Skeletal muscle satellite cell (primary cell): ENCODE results near the gene SNX11.

Experiments used
- H3K27me3 ChIP-seq: 2 replicates; pipeline ENCODE4 v1.7.0; 2013; ENCODE audit warnings: low read length; ENCODE audit not compliant: control insufficient read depth, insufficient read depth
- H3K36me3 ChIP-seq: 2 replicates; pipeline ENCODE4 v1.7.0; 2013; ENCODE audit warnings: mild to moderate bottlenecking, control low read depth, low read length; ENCODE audit not compliant: insufficient read depth
- H3K4me1 ChIP-seq: 2 replicates; pipeline ENCODE4 v1.7.0; 2013; ENCODE audit warnings: low read length; ENCODE audit not compliant: control insufficient read depth, insufficient read depth
- H3K4me2 ChIP-seq: 2 replicates; pipeline ENCODE4 v1.7.0; 2013; ENCODE audit warnings: mild to moderate bottlenecking, low read length
- H3K4me3 ChIP-seq: 2 replicates; pipeline ENCODE4 v1.7.0; 2013; ENCODE audit warnings: low read length
- H3K9ac ChIP-seq: 2 replicates; pipeline ENCODE4 v1.7.0; 2013; ENCODE audit warnings: mild to moderate bottlenecking, low read depth, low read length, moderate library complexity
- H3K9me3 ChIP-seq: replicated peaks from 2 replicates; pipeline ENCODE4 v1.7.0; 2013; ENCODE audit warnings: mild to moderate bottlenecking, control low read depth, low read length

Gene SNX11

DNA sequence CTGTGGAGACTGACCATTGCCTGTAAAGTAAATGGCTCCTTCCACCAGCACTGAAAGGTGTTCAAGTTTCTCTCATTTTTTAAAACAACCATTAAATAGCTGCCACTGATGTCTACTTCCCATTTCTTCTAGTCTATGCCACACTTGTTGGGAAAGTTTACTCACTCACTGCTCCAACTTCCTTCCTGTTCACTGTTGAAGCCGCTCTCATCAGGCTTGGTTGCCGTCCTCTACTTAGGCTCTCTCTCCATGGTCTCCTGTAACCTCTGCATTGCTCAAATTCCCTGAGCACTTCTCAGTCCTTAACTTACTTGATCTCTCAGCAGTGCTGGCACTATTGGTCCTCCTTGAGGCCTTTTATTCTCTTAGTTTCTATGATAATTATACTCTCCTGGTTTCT lies 32.4 kb downstream of the SNX11 start:
- Histone ChIP-seq H3K4me2 (no peak overlapping the region), H3K27me3 (peaks cover 61% of the 10 kb centered on the region), H3K4me1 (no peaks in the 10 kb centered on the region), H3K9ac (no peak overlapping the region), H3K36me3 (no peaks in the 10 kb centered on the region), H3K4me3 (no peak overlapping the region), H3K9me3 (no peaks in the 10 kb centered on the region)

DNA sequence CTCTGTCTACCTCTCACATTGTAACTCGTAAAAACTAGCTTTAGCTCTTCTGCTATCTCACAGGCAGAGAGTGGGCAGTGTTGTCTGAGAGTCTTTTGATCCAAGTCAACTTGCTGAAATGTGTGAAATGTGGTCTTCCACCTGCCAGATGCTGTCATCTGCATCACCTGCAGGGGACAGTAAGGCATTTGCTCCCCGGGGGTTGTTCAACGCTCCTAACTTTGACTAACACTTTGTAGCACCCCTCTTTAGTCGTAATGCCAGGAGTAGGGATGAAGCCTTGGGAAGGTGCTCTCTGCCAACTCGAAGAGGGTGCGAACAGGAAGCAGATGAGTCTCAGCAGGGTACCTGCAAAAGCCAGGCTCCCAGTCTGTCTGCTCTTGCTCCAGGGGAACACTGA lies 36.1 kb downstream of the SNX11 start:
- Histone ChIP-seq H3K9ac (no peak overlapping the region), H3K4me1 (no peaks in the 10 kb centered on the region), H3K4me3 (no peak overlapping the region), H3K36me3 (no peaks in the 10 kb centered on the region), H3K27me3 (peaks cover 77% of the 10 kb centered on the region), H3K4me2 (no peak overlapping the region), H3K9me3 (no peaks in the 10 kb centered on the region)

DNA sequence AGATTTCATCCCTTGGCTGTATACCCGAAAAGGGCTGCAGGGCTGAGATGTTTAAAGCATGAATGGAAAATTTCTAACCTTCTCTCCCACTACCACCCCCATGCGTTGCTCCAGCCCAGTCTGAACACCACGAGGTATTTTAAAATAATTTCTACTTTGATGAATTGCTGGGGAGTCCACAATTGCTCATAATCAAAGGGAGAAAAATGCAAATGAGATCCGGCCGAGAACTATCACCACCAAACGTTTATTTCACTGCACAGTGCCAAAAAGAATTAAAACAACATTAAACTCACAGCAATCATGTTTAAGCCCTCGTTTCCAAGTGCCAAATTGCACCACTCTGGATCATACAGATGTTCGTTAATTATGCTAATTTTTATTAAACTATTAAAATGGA lies 36.7 kb downstream of the SNX11 start:
- no peak overlapping the region for H3K9ac ChIP-seq
- H3K27me3 ChIP-seq, result peaks cover 83% of the 10 kb centered on the region
- H3K9me3 ChIP-seq, result no peaks in the 10 kb centered on the region
- no peaks in the 10 kb centered on the region for H3K4me1 ChIP-seq
- H3K36me3 ChIP-seq, result no peaks in the 10 kb centered on the region
- H3K4me2 ChIP-seq, result no peak overlapping the region
- no peak overlapping the region for H3K4me3 ChIP-seq

DNA sequence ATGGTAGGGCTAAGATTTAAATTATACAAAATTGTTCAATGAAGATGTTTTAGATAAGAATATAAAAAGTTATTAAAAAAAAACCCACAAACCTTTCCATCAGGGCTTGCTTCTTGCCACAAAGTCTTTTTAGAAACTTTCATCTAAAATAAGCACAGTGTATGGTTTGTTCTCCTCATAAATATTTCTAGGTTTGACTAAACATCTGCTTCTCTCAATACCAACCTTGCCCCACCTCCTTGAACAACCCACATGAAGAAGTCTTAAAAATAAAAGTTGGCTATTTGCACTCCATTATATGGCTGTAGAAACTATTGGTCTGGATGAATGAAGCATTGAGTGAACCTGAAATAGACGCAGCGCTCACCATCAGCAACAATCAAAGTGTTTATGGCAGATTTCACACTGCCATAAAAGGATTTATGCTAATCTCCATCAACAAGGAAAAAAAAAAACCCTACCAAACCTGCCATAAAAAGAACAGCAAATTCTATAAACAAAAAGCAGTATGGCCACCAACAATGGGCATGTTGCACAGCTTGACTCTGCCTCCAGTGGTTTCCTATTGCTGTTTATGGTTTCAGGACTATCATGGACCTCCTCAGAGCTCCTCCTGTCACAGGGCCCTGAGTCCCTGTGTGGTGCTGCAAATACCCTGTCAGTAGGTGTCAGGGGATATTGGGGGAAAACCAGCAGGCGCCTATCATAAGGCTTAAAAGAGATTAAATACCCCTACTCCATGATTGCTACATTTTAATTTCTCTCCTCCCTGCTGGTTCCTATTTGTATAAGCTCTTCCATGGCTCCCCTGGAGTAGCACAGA lies 37.6 kb downstream of the SNX11 start:
- Histone ChIP-seq H3K4me3 (no peak overlapping the region), H3K4me1 (no peaks in the 10 kb centered on the region), H3K4me2 (no peak overlapping the region), H3K9me3 (no peaks in the 10 kb centered on the region), H3K27me3 (peaks cover 83% of the 10 kb centered on the region), H3K36me3 (no peaks in the 10 kb centered on the region), H3K9ac (no peak overlapping the region)

DNA sequence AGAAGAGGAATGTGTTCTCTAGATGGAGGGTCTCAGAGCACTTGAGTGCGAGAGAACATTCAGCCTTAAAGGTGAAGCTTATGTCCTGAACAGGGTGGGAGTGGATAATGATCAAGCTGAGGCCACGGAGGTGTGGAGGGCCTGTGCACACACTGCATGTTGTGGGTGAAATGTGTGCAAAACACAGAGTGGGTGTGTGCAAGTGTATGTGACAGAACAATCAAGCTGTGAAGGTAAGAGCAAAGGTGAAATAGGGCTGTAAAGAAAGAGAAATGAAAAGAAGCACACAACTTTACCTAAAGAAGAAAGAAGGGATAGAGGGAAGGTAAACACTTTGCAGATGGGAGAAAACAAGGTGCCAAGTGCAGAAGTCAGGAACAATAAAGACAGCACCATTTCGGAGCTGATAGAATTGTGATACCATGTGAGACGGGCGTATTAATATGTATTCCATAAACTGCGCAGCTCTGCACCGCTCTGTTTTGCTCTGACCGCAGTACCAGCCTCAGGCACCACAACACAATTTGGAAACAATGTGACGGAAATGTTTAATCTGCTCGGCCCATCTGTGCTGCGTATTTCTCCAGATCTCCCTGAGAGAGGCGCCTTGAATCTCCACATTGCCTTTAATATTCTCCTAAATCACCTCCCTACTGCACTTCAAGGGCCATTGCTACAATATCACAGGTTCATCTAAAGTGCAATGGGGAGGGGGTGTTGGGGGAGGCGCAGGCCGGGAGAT lies 40.6 kb downstream of the SNX11 start:
- no peak overlapping the region for H3K9ac ChIP-seq
- H3K4me2 ChIP-seq, result no peak overlapping the region
- H3K9me3 ChIP-seq, result no peaks in the 10 kb centered on the region
- H3K27me3 ChIP-seq, result peaks cover 92% of the 10 kb centered on the region
- H3K4me1 ChIP-seq, result no peaks in the 10 kb centered on the region
- H3K4me3 ChIP-seq, result no peak overlapping the region
- no peaks in the 10 kb centered on the region for H3K36me3 ChIP-seq

DNA sequence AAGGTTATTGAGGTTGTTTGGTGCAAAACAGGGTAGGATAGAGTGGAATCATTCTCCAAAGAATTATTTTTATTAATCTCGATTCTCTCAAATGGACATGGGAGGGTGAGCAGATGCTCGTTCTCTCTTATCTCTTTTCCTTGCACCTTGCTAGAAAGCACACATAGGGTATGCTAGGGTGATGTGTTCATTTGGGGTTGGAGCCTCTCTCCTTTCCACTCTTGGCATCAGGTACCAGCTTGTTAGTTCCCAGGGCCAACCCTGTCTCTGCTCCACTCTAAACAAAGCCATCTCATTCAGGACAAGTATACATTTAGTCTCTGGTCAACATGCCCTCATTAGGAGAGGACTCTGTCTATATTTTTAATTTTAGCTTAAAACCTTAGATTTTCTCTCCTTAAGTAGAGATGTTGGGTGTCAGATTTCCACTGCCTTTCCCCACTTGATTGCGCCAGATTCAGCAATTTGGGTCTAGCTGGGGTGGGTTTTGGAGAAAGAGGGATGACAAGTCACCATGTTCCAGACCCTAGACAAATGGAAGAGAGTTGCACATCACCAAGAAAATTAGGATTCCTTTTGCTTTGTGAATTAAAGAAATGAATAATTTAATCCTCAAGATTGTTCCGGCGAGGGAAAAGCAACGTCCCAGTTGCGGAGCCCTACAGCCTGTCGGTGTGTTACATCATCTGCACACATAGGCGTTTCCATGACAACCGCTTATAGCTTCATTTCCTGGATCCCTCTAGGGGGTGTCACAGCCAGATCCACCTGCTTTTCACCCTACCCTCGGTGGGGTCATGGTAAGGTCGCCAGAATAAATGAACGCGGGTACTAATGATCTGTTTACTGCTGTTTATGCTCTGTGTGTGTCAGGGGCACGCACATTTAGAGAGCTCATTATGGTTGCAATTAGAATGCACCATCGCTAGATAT lies 41.6 kb downstream of the SNX11 start:
- Histone ChIP-seq H3K36me3 (no peaks in the 10 kb centered on the region), H3K27me3 (peaks cover 87% of the 10 kb centered on the region), H3K9me3 (no peaks in the 10 kb centered on the region), H3K4me1 (no peaks in the 10 kb centered on the region), H3K9ac (no peak overlapping the region), H3K4me2 (no peak overlapping the region), H3K4me3 (no peak overlapping the region)

DNA sequence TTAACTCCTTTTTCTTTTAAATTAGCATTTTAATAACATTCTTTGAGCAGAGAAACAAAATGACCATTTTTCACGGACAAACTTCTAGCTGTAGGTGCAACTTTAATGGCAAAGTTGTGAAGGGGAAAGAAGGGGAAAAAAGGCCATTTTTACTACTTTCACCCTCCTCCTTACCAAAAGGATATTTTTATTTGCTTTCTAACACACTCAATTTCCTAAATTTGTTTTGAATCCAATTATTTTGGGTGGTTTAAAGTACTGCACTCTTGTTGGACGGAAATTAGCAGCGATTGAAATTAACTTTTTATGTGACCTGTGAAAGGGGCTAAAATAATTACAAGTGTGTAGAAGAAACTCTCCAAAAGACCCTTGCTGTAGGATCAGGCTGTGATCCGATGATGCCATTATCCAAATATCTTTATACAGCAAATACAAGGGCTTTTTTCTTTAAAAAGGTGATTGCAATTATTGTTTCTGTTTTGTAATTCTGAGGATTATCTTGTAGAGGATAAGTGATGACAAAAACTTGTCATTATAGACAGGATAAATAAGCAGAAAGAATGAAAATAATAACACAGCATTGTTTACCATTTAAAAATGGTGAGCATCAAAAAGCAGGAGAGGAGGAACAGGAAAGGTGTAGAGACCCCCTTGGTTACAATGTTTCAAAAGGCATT lies 42.4 kb downstream of the SNX11 start:
- H3K36me3 ChIP-seq, result no peaks in the 10 kb centered on the region

DNA sequence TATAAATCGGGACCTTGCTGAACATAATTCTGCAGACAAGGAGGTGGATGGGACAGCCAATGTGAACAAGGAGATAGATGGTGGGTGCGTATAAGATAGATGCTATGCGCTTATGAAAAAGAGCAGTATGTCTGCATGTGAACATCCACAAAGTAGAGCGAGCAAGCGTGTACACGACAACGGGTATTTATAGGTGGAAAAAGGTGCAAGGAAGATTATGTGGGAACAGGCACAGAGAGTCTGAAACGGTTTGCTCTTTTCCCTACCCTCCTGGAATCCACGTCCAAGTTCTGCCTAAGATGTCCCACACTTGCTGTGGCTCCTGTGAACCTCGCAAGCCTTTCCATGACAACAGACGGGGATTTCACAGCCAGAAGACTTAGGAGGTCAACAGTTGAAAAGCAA lies 43.0 kb downstream of the SNX11 start:
- peaks cover 80% of the 10 kb centered on the region for H3K27me3 ChIP-seq
- H3K9me3 ChIP-seq, result no peaks in the 10 kb centered on the region
- H3K4me3 ChIP-seq, result no peak overlapping the region
- no peaks in the 10 kb centered on the region for H3K36me3 ChIP-seq
- no peak overlapping the region for H3K9ac ChIP-seq
- H3K4me1 ChIP-seq, result no peaks in the 10 kb centered on the region
- H3K4me2 ChIP-seq, result no peak overlapping the region

More for the DNA sequence above, 42.4 kb downstream of the SNX11 start:
- H3K9ac ChIP-seq, result no peak overlapping the region
- H3K4me1 ChIP-seq, result no peaks in the 10 kb centered on the region
- no peak overlapping the region for H3K4me2 ChIP-seq
- H3K27me3 ChIP-seq, result peaks cover 83% of the 10 kb centered on the region
- no peaks in the 10 kb centered on the region for H3K9me3 ChIP-seq
- H3K4me3 ChIP-seq, result no peak overlapping the region

DNA sequence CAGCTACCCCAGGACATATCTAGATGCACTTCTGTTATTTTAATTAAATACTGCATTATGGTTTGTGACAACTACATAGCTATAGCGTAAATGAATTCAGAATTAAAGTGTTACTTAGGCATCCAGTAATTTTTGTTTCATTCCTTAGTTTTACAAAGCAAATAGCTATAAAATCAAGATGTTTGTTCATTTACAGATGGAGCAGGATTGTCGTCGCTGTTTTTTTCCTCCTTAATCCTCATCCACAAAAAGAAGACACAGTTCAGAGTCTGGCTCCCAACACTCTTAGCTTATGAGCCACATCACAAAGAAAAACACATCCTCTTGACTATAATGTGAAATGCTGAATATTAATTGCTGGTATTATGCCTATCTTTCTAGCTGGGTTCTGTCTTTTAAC lies 43.7 kb downstream of the SNX11 start:
- no peak overlapping the region for H3K4me3 ChIP-seq
- H3K36me3 ChIP-seq, result no peaks in the 10 kb centered on the region
- H3K9me3 ChIP-seq, result no peaks in the 10 kb centered on the region
- H3K4me2 ChIP-seq, result no peak overlapping the region
- H3K9ac ChIP-seq, result no peak overlapping the region
- H3K27me3 ChIP-seq, result peaks cover 83% of the 10 kb centered on the region
- no peaks in the 10 kb centered on the region for H3K4me1 ChIP-seq

DNA sequence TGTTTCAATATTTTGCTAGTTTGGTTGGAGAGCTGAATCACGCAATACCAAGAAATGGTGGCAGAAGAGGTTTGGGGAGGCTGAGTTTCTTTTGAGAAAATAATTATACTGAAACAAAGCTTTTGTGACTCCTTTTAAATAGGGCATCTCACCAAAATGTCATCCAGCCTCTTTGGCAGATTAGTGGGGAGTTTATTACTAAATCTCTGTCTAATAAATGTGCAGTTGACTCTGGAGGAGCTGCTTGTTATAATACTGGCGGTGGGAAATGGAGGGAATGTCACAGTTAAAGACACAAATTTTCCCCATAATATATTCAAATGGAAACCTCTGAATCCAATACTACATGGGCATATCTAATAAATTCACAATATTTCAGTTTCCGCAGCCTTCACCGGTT lies 44.7 kb downstream of the SNX11 start:
- H3K27me3 ChIP-seq, result peaks cover 84% of the 10 kb centered on the region
- no peaks in the 10 kb centered on the region for H3K36me3 ChIP-seq

More for the DNA sequence above, 44.7 kb downstream of the SNX11 start:
- no peak overlapping the region for H3K4me2 ChIP-seq
- no peak overlapping the region for H3K4me3 ChIP-seq
- no peak overlapping the region for H3K9ac ChIP-seq
- no peaks in the 10 kb centered on the region for H3K9me3 ChIP-seq
- H3K4me1 ChIP-seq, result no peaks in the 10 kb centered on the region
